22Rv1 (cell line): ENCODE results near the gene ERC1.

Source experiments
- ZFX ChIP-seq: fragments of 450-650 bp; IDR thresholded peaks from 2 replicates; pipeline ENCODE4 v1.6.1; 2017; ENCODE audit warnings: antibody characterized with exemption, borderline replicate concordance
- TF ChIP-seq, protein P1 (sequence below): fragments of 450-650 bp; IDR thresholded peaks from 2 replicates; pipeline ENCODE4 v1.5.1; 2017; ENCODE audit warnings: mild to moderate bottlenecking

DNA sequence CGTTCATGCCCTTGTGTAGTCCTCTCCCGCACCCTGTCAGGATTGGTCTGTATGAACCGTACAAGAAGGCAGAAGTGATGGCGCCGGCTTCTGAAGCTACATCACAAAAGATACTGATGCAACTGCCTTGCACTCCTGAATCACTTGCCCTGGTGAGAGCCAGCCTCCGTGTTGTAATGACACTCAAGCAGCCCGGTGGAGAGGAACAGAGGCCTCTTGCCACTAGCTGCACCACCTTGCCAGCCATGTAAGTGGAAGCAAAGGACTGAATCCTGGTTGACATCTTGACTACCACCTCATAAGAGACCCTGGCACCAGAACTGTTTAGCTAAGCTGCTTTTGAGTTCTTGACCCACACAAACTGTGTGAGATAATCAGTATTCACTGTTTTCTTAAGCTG lies 266.0 kb downstream of the ERC1 start:
- TF ChIP-seq, protein P1, sequence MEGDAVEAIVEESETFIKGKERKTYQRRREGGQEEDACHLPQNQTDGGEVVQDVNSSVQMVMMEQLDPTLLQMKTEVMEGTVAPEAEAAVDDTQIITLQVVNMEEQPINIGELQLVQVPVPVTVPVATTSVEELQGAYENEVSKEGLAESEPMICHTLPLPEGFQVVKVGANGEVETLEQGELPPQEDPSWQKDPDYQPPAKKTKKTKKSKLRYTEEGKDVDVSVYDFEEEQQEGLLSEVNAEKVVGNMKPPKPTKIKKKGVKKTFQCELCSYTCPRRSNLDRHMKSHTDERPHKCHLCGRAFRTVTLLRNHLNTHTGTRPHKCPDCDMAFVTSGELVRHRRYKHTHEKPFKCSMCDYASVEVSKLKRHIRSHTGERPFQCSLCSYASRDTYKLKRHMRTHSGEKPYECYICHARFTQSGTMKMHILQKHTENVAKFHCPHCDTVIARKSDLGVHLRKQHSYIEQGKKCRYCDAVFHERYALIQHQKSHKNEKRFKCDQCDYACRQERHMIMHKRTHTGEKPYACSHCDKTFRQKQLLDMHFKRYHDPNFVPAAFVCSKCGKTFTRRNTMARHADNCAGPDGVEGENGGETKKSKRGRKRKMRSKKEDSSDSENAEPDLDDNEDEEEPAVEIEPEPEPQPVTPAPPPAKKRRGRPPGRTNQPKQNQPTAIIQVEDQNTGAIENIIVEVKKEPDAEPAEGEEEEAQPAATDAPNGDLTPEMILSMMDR: no peak
- TF ChIP-seq ZFX: no peak
